Measurements from ENCODE around the gene SLC25A34.

DNA sequence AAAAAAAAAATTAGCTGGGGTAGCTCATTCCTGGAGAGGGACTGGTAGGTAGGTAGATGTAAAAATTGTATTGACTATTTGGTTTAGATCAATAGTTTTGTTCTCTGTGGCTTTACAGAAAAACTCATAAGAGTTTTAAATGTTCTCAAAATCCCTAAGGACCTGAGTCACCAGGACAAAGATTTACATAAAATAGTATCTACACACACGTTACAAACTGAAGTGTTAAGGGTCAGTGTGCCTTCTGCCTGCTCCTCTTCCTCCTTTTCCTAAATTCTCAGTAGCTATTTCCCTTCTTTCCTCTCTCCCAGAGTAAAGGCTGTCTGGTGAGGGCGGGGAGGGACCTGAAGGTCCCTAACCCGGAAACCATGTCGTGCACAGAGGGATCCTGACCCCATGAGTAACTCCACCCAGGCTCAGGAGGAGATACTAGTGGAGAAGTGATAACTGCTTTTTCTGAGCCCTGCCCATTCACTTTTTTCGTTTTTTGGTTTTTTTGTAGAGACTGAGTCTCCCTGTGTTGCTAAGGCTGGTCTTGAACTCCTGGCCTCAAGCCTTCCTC is 43.9 kb upstream of the SLC25A34 start:
- TF ChIP-seq POLR2AphosphoS5 (IDR thresholded peaks at IDR 0.05), result no peak
- TF ChIP-seq POLR2A (IDR thresholded peaks at IDR 0.05), result no peak
